GM18526 (cell line): ENCODE data around the gene CNTF.

Experiments used
- POLR2A ChIP-seq: IDR thresholded peaks from 3 replicates; pipeline ENCODE4 v1.6.1; 2011; ENCODE audit not compliant: insufficient read length; ENCODE audit errors: extremely low read depth

CNTF gene

DNA sequence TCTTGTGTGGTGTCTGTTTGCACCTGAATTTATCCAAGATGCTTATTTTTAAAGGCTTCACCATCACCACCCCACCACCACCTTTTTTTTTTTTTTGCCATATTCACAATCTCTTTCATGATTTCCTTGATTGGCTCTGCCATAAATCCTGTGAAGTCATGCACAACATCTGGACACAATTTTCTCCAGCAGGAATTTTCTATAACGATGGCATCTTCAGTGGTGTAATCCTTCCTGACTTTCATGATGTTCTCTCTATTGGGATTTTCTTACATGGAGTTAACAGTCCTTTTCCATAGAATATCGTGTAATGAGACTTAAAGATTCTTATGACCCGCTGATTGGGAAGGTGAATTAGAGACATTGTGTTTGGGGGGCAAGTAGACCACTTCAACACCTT, 25.8 kb upstream of the CNTF start:
- no peak for TF ChIP-seq POLR2A

DNA sequence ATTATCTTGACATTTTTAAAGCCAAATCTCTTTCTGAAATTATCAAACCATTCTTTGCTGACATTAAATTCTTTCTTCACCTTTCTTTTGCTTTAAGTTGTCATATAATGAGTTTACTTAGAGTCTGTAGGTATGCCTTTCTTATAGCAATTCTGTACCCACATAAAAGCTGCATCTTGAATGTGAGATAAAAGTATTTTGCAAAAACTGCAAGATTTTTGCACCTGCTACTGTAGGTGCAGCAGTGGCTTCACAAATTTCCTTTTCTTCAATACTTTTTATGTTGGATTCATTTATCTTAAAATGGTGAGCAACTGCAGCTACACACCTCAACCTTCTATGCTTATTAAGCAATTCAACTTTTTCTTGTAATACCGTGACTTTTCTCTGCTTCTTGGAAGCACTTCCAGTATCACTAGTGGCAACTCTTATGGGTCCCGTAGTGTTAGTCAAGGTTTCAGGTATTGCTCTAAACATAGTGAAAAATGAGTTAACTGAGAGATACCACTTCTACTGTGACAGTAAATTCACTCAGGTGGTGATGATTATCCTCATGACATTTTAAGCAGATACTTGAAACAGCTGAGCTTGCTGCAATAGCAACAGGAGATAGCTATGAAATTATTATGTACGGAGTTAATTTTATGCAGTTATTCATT, 24.9 kb upstream of the CNTF start:
- TF ChIP-seq POLR2A = no peak

- no peak for TF ChIP-seq POLR2A
Measured at GRCh38 chr11:58600510-58600909, 22.0 kb upstream of the CNTF start.

GRCh38 chr11:58606930-58607714, 15.3 kb upstream of the CNTF start:
- no peak for TF ChIP-seq POLR2A

GRCh38 chr11:58608331-58608730, 14.1 kb upstream of the CNTF start:
- no peak for TF ChIP-seq POLR2A

DNA sequence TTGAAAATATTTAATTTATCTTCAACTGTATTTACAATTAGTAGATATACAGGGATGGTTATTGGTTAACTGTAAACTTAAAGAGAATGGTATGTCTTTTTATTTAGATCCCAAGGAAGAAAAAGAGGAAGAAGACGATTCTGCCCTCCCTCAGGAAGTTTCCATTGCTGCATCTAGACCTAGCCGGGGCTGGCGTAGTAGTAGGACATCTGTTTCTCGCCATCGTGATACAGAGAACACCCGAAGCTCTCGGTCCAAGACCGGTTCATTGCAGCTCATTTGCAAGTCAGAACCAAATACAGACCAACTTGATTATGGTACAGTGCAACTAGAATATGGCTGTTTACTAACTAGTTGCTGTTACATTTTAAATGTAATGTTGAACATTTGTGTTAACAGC, 12.7 kb upstream of the CNTF start:
- TF ChIP-seq POLR2A = no peak

GRCh38 chr11:58613228-58613627, 9.2 kb upstream of the CNTF start:
- no peak for TF ChIP-seq POLR2A

- no peak for TF ChIP-seq POLR2A
Measured at GRCh38 chr11:58615559-58615958, 6.9 kb upstream of the CNTF start.

DNA sequence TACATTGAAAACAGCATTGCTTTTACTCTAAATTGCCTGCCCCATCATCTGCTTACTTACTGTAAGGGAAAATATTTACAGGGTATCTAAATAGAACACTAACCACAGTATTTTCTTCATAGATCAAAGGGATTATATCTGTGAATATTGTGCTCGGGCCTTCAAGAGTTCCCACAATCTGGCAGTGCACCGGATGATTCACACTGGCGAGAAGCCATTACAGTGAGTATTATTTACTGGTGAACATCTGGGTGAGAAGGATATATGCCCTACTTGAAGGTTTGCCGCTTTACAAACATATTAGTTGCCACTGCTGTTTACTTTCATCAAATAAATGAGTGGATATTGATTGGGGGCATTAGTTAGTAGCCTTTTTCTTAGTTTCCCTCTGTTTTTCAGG, 5.9 kb upstream of the CNTF start:
- no peak for TF ChIP-seq POLR2A

- TF ChIP-seq POLR2A = no peak
Measured at GRCh38 chr11:58617976-58618557, 4.4 kb upstream of the CNTF start.

DNA sequence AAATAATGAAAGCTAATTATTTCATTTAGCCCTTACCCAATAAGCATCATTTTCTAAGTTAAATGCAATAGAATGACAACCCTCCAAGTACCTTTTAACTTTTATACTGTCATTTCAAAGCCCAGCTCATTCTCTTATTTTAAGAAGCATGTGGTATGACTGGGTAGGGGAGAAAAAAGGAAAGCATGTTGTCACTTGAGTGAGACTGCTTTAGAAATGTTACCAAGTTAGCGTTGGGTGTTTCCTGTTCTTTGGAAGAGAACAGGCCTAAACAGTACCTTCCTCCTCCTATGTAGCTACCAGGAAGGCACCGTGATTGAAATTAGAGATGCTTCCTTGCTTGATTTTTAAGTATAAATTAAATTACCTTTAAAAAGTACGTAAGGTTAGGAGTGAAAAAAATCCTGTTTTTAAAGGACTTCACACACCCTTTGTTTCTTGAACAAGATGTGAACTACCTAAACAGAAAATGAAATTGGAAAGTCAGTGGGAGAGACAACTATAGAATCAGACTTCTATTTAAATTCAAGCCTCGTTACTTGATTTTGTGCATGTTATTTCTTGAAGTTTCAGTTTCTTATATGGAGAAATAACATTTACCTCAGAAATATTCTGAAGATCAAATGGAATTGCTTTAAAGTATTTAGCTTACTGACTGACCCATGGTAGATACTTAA, 741 bp upstream of the CNTF start:
- no peak for TF ChIP-seq POLR2A

DNA sequence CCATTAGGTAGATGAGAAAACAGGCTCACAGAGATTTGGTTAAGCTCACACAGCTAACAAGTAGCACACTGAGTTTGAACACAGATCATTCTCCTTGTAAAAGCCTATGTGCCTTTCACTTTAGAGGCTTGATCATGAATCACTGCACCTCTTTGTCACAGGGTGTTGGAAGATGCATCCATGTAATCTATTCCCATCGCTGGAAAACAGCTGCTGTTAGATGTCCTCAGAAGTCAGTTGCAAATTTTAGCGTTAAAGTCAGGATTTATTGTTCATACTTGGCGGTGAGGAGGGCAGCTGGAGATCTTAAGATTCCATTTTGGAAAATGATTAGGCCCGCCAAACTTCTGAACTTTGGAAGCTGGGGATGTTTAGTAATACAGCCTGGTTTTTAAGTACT, 2.6 kb downstream of the CNTF start:
- no peak for TF ChIP-seq POLR2A

- no peak for TF ChIP-seq POLR2A
Measured at GRCh38 chr11:58625826-58626460, 3.5 kb downstream of the CNTF start.

DNA sequence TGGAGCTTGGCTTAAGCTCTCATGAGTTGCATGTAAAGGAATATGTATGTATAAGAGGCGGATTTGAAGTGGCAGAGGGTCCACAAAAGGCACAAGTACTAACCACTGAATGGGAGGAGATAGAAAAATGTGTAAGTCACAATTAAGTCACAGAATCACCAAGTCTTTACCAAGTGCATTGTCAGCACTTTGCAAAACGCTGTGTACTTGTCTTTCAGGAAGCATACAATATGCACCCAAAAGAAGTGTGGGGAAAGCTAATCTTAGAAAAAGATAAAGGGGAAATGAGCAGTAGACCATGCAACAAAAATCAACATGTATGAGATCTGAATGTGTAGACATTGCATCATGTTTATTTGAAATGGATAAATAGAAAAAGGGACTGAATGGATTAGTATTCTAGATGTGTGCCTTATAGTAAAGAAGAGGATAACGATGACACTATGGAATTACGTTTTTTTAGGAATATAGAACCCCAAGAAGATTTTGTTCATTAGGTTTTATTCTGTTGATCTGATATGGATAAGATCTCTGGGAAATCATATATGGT, 4.5 kb downstream of the CNTF start:
- TF ChIP-seq POLR2A = no peak

- TF ChIP-seq POLR2A = no peak
Measured at GRCh38 chr11:58628446-58628845, 6.0 kb downstream of the CNTF start.
